MM.1S (cell line): ENCODE measurements around the gene LRRC43.
"Not testable (repeated sequence)": the region's sequence is repeated elsewhere in the genome, so short reads cannot be mapped to it uniquely, and the experiment has no call there.

Experiments used
- DNase-seq: peaks from one replicate; pipeline ENCODE4 v3.0.0-alpha.2; 2015
- H2AFZ ChIP-seq: fragments of 300-600 bp; sonication (generic); 2 replicates; pipeline ENCODE4 v1.6.0; 2016; ENCODE audit warnings: antibody characterized with exemption, low read length
- H3F3A ChIP-seq: fragments of 300-600 bp; sonication (generic); 2 replicates; pipeline ENCODE4 v1.6.1; 2016; ENCODE audit warnings: mild to moderate bottlenecking, antibody characterized with exemption, low read length, moderate library complexity, mixed read lengths; ENCODE audit not compliant: insufficient read depth
- H3K27ac ChIP-seq: fragments of 300-600 bp; sonication (generic); 2 replicates; pipeline ENCODE4 v1.5.1; 2016; ENCODE audit warnings: mild to moderate bottlenecking, low read length
- H3K27me3 ChIP-seq: fragments of 300-600 bp; sonication (generic); replicated peaks from 2 replicates; pipeline ENCODE4 v1.6.0; 2016; ENCODE audit warnings: low read length; ENCODE audit not compliant: insufficient read depth
- H3K36me3 ChIP-seq: fragments of 300-600 bp; sonication (generic); replicated peaks from 2 replicates; pipeline ENCODE4 v1.6.1; 2016; ENCODE audit warnings: mild to moderate bottlenecking, low read length, mixed read lengths; ENCODE audit not compliant: insufficient read depth
- H3K4me1 ChIP-seq: fragments of 300-600 bp; sonication (generic); 2 replicates; pipeline ENCODE4 v1.6.1; 2016; ENCODE audit warnings: low read length, mixed read lengths
- H3K4me2 ChIP-seq: fragments of 300-600 bp; sonication (generic); 2 replicates; pipeline ENCODE4 v1.6.0; 2016; ENCODE audit warnings: low read depth, low read length
- H3K4me3 ChIP-seq: fragments of 300-600 bp; sonication (generic); 2 replicates; pipeline ENCODE4 v1.5.1; 2016; ENCODE audit warnings: low read length, mixed read lengths
- H3K79me2 ChIP-seq: fragments of 300-600 bp; sonication (generic); 2 replicates; pipeline ENCODE4 v1.6.1; 2016; ENCODE audit warnings: mixed run types, low read length, mixed read lengths
- H3K9ac ChIP-seq: fragments of 300-600 bp; sonication (generic); 2 replicates; pipeline ENCODE4 v1.6.1; 2016; ENCODE audit warnings: low read length, mixed read lengths
- H3K9me2 ChIP-seq: fragments of 300-600 bp; sonication (generic); replicated peaks from 2 replicates; pipeline ENCODE4 v1.6.1; 2016; ENCODE audit warnings: mild to moderate bottlenecking, low read length, mixed read lengths; ENCODE audit not compliant: insufficient read depth
- H3K9me3 ChIP-seq: fragments of 300-600 bp; sonication (generic); replicated peaks from 2 replicates; pipeline ENCODE4 v1.6.1; 2016; ENCODE audit warnings: mild to moderate bottlenecking, low read length, mixed read lengths; ENCODE audit not compliant: insufficient read depth
- H4K20me1 ChIP-seq: fragments of 300-600 bp; sonication (generic); 2 replicates; pipeline ENCODE4 v1.6.1; 2016; ENCODE audit warnings: mild to moderate bottlenecking, low read length, moderate library complexity, mixed read lengths; ENCODE audit not compliant: insufficient read depth
- CTCF ChIP-seq: fragments of 300-600 bp; sonication (generic); IDR thresholded peaks from 2 replicates; pipeline ENCODE4 v1.5.1; 2016; ENCODE audit warnings: antibody characterized with exemption, low read length, mixed read lengths
- EZH2 ChIP-seq: fragments of 300-600 bp; sonication (generic); optimal IDR thresholded peaks from 2 replicates; pipeline ENCODE3; 2017; ENCODE audit warnings: low read depth, mild to moderate bottlenecking, antibody characterized with exemption, low read length, mixed read lengths
- EZH2phosphoT487 ChIP-seq: fragments of 300-600 bp; sonication (generic); IDR thresholded peaks from 2 replicates; pipeline ENCODE4 v1.6.1; 2018; ENCODE audit warnings: antibody characterized with exemption, low read length

Gene LRRC43

GRCh38 chr12:122174155-122174845 lies 8.6 kb upstream of the LRRC43 start, which contains the start of gene IL31:
Gene IL31 (minus strand): TSS chr12:122174221. CDS start chr12:122174172, 49 bp downstream.
- no peak for DNase-seq
- Histone ChIP-seq H3K27ac (no peak within 1 kb of the TSS), H3K9me3 (no peaks in the 10 kb centered on the region), H3F3A (no peaks in the 10 kb centered on the region), H2AFZ (no peak within 1 kb of the TSS), H3K4me2 (no peak within 1 kb of the TSS), H3K4me1 (no peaks in the 10 kb centered on the region), H3K4me3 (no peak within 1 kb of the TSS), H3K9ac (no peak within 1 kb of the TSS), H3K27me3 (no peaks in the 10 kb centered on the region), H3K9me2 (no peaks in the 10 kb centered on the region), H3K36me3 (no peaks in the 10 kb centered on the region), H3K79me2 (no peaks in the 10 kb centered on the region), H4K20me1 (no peaks in the 10 kb centered on the region)
- TF ChIP-seq EZH2 (no peak), CTCF (no peak), EZH2phosphoT487 (no peak)

DNA sequence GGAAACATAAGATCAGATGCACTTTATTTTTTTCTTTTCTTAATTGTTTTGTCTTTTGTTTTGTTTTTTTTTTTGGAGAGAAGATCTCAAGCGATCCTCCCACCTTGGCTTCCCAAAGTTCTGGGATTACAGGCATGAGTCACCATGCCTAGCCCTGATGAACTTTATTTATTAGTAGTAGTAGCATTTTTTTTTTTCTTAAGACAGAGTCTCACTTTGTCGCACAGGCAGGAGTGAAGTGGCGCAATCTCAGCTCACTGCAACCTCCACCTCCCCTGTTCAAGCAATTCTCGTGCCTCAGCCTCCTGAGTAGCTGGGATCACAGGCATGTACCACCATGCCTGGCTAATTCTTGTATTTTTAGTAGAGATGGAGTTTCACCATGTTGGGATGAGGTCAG lies 6.5 kb upstream of the LRRC43 start:
- not testable (repeated sequence) for H3K4me2 ChIP-seq, H4K20me1 ChIP-seq, H3K9me2 ChIP-seq

GRCh38 chr12:122183588-122183940 lies 641 bp downstream of the LRRC43 start:
- Histone ChIP-seq H2AFZ (no peak overlapping the region), H3K4me1 (no peaks in the 10 kb centered on the region), H3K79me2 (no peaks in the 10 kb centered on the region), H4K20me1 (no peaks in the 10 kb centered on the region), H3K27me3 (no peaks in the 10 kb centered on the region), H3K4me3 (no peak overlapping the region), H3K9me2 (no peaks in the 10 kb centered on the region), H3K9me3 (no peaks in the 10 kb centered on the region), H3F3A (no peaks in the 10 kb centered on the region), H3K27ac (no peak overlapping the region), H3K9ac (no peak overlapping the region), H3K36me3 (no peaks in the 10 kb centered on the region), H3K4me2 (no peak overlapping the region)
- DNase-seq, result no peak
- TF ChIP-seq EZH2phosphoT487, result no peak
- TF ChIP-seq EZH2, result no peak
- no peak for TF ChIP-seq CTCF

More for the DNA sequence above, 6.5 kb upstream of the LRRC43 start:
- not testable (repeated sequence) for H3K4me1 ChIP-seq, DNase-seq, H3K27ac ChIP-seq, H3K9me3 ChIP-seq, H2AFZ ChIP-seq, H3K79me2 ChIP-seq, H3F3A ChIP-seq, H3K27me3 ChIP-seq, H3K36me3 ChIP-seq, H3K4me3 ChIP-seq, H3K9ac ChIP-seq

DNA sequence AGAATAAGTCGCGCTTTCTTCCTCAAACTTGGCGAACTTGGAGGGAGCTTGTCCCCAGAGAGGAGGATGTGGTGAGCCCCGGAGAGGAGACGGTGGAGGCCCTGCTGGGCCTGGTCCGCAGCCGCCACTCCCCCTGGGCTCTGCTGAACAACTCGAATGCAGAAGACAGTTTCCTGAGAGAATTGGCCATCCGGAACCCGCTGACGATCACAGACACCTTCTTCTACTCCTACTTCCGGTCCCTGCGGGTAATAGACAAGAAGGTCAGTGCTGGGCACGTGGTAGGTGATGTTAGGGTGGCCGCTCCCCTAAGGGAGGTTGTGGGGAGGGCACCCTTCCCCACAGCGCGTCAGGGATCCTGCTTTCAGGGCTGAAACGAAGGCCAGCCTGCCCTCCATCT lies 1.6 kb downstream of the LRRC43 start:
- Histone ChIP-seq H3K4me1 (no peaks in the 10 kb centered on the region), H3K79me2 (no peaks in the 10 kb centered on the region), H3F3A (no peaks in the 10 kb centered on the region), H3K9me2 (no peaks in the 10 kb centered on the region), H4K20me1 (no peaks in the 10 kb centered on the region), H3K4me2 (no peak overlapping the region), H3K27me3 (no peaks in the 10 kb centered on the region), H3K9me3 (no peaks in the 10 kb centered on the region), H3K9ac (no peak overlapping the region), H2AFZ (no peak overlapping the region), H3K4me3 (no peak overlapping the region), H3K36me3 (no peaks in the 10 kb centered on the region), H3K27ac (no peak overlapping the region)
- no peak for DNase-seq
- TF ChIP-seq EZH2 (no peak), EZH2phosphoT487 (no peak), CTCF (no peak)
